Retinal pigment epithelial cell (primary cell): ENCODE data around the gene NWD2.

Experiments
- DNase-seq: peaks from one replicate; pipeline ENCODE4 v3.0.0-alpha.2; 2010; ENCODE audit warnings: low read depth
- H3K4me3 ChIP-seq: 2 replicates; pipeline ENCODE4 v1.5.1; 2011; ENCODE audit warnings: mild to moderate bottlenecking, low read length, control low read depth, moderate library complexity
- CTCF ChIP-seq: conservative IDR thresholded peaks from 2 replicates; pipeline ENCODE4 v1.5.1; 2011; ENCODE audit warnings: low read depth, low read length, control low read depth, inconsistent platforms

The NWD2 gene

GRCh38 chr4:37322122-37322521 lies 77.6 kb downstream of the NWD2 start:
- DNase-seq, result no peak
- no peak overlapping the region for H3K4me3 ChIP-seq
- TF ChIP-seq CTCF, result no peak

- no peak for DNase-seq
- TF ChIP-seq CTCF, result no peak
Observed at GRCh38 chr4:37324546-37324945, 80.0 kb downstream of the NWD2 start.

GRCh38 chr4:37326852-37327251 lies 82.3 kb downstream of the NWD2 start:
- DNase-seq, result no peak
- TF ChIP-seq CTCF, result no peak
- no peak overlapping the region for H3K4me3 ChIP-seq

More at GRCh38 chr4:37324546-37324945, 80.0 kb downstream of the NWD2 start:
- H3K4me3 ChIP-seq, result no peak overlapping the region

GRCh38 chr4:37338972-37339371 lies 94.4 kb downstream of the NWD2 start:
- TF ChIP-seq CTCF, result no peak
- no peak for DNase-seq
- no peak overlapping the region for H3K4me3 ChIP-seq

- DNase-seq, result no peak
- H3K4me3 ChIP-seq, result no peak overlapping the region
- no peak for TF ChIP-seq CTCF
Observed at GRCh38 chr4:37358748-37359147, 114.2 kb downstream of the NWD2 start.

GRCh38 chr4:37359261-37359660 lies 114.7 kb downstream of the NWD2 start:
- no peak overlapping the region for H3K4me3 ChIP-seq
- no peak for DNase-seq
- TF ChIP-seq CTCF, result no peak

GRCh38 chr4:37365888-37366287 lies 121.3 kb downstream of the NWD2 start:
- H3K4me3 ChIP-seq, result no peak overlapping the region
- DNase-seq, result no peak
- TF ChIP-seq CTCF, result no peak
